ENCODE measurements around the gene COL21A1.

Gene COL21A1

DNA sequence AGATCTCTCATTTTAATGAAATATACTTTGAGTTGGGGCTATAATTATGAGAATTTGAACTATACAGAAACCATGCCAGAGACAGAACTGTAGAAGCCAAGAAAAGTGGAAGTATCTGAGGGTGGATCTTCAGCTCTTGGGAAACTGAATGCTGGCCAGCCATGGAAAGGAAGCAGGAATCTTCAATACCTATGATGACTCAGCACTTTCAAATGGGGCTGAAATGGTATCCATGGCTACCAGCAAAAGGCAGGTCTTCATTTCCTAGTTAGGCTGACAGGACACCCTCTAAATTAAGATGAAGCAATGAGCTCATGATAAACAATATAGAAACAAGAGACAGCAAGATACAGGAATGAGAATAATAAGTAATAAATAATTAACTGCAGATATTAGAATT is 171.3 kb downstream of the COL21A1 start:
- peaks cover 0 to 1% (median 0%) of the 10 kb centered on the region in 5 experiments for H3K9me3 ChIP-seq (ENCODE audit: control extremely low read depth in 1 of 5, control insufficient read depth in 4 of 5, insufficient read depth in 2 of 5, low read depth in 1 of 5, low read length in 4 of 5)
- H3K36me3 ChIP-seq (ENCODE audit: control insufficient read depth in 4 of 4, insufficient read depth in 4 of 4, low read length in 3 of 4), result no peaks in the 10 kb centered on the region
- no peak overlapping the region for H3K27ac ChIP-seq (ENCODE audit: insufficient read depth in 1 of 2, low read depth in 1 of 2, low read length in 2 of 2, poor library complexity in 1 of 2, severe bottlenecking in 2 of 2)
- H3K27me3 ChIP-seq (replicated peaks in 2 of 5; ENCODE audit: control insufficient read depth in 4 of 5, insufficient read depth in 5 of 5, low read length in 4 of 5), result peaks cover 0 to 4% (median 0%) of the 10 kb centered on the region in 5 experiments
- DNase-seq, result no peak
- CTCF ChIA-PET, result no interaction called here
- POLR2A ChIA-PET, result no interaction called here
- no peak overlapping the region for H3K4me3 ChIP-seq (ENCODE audit: control insufficient read depth in 1 of 7, extremely low read depth in 1 of 7, insufficient read depth in 4 of 7, low read depth in 2 of 7, low read length in 6 of 7)
- H3K4me1 ChIP-seq (ENCODE audit: control extremely low read depth in 1 of 4, control insufficient read depth in 4 of 4, insufficient read depth in 4 of 4, low read length in 3 of 4), result no peaks in the 10 kb centered on the region

DNA sequence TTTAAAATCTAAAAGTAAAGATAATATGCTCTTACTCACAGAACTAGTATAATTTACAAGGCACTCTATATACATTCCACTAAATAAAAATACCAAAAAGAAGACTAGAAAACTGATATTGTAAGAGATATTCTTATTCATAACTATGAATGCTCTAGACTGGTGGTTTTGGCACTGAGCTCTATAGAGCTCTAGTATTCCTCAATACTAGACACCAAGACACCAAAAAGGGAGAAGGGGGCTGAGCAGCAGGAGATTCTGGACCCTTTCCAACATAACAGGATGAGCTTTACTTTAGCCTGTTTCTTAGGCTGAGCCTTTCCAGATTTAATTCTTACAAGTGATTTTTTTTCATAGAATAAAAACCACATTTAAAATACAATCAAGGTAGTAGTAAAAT is 173.6 kb downstream of the COL21A1 start:
- ChIA-PET CTCF (interaction anchor here (1.1 kb wide), 1 partner anchor 24 kb away, joined by 3 read pairs; no protein-coding TSS in a partner anchor), POLR2A (no interaction called here)
- H3K4me1 ChIP-seq (ENCODE audit: control extremely low read depth in 1 of 4, control insufficient read depth in 4 of 4, insufficient read depth in 4 of 4, low read length in 3 of 4), result no peaks in the 10 kb centered on the region
- H3K27me3 ChIP-seq (replicated peaks in 2 of 5; ENCODE audit: control insufficient read depth in 4 of 5, insufficient read depth in 5 of 5, low read length in 4 of 5), result peaks cover 0 to 4% (median 0%) of the 10 kb centered on the region in 5 experiments
- H3K9me3 ChIP-seq (ENCODE audit: control extremely low read depth in 1 of 5, control insufficient read depth in 4 of 5, insufficient read depth in 2 of 5, low read depth in 1 of 5, low read length in 4 of 5), result peaks cover 0 to 1% (median 0%) of the 10 kb centered on the region in 5 experiments
- H3K36me3 ChIP-seq (ENCODE audit: control insufficient read depth in 4 of 4, insufficient read depth in 4 of 4, low read length in 3 of 4), result no peaks in the 10 kb centered on the region
- DNase-seq, result no peak
- no peak overlapping the region for H3K4me3 ChIP-seq (ENCODE audit: control insufficient read depth in 1 of 7, extremely low read depth in 1 of 7, insufficient read depth in 4 of 7, low read depth in 2 of 7, low read length in 6 of 7)
- H3K27ac ChIP-seq (ENCODE audit: insufficient read depth in 1 of 2, low read depth in 1 of 2, low read length in 2 of 2, poor library complexity in 1 of 2, severe bottlenecking in 2 of 2), result no peak overlapping the region

DNA sequence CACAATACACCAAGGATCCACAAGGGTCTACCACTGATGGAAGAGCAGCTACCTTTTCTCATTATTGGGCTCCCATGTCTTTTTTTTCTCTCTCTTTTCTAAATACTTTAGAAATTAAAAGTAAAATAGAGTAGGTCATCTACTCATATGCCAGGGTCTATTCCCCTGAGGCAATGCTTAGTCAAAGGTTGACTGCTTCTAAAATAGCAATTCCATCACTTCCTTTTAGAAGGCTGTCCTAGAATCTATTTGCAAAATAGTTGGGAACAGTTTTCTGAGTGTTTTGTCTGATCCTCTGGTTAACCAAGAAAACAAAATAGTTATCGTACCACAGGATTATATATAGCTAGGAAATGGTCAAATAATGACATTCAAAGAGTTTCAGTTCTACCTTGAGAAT is 174.1 kb downstream of the COL21A1 start:
- H3K9me3 ChIP-seq (ENCODE audit: control extremely low read depth in 1 of 5, control insufficient read depth in 4 of 5, insufficient read depth in 2 of 5, low read depth in 1 of 5, low read length in 4 of 5), result peaks cover 0 to 1% (median 0%) of the 10 kb centered on the region in 5 experiments
- H3K4me3 ChIP-seq (ENCODE audit: control insufficient read depth in 1 of 7, extremely low read depth in 1 of 7, insufficient read depth in 4 of 7, low read depth in 2 of 7, low read length in 6 of 7), result no peak overlapping the region
- DNase-seq, result no peak
- WGBS (ENCODE audit: insufficient coverage), result no CpG with 5 or more reads among the region's 1 CpG
- CTCF ChIA-PET, result no interaction called here
- POLR2A ChIA-PET, result no interaction called here
- no peak overlapping the region for H3K27ac ChIP-seq (ENCODE audit: insufficient read depth in 1 of 2, low read depth in 1 of 2, low read length in 2 of 2, poor library complexity in 1 of 2, severe bottlenecking in 2 of 2)
- peaks cover 0 to 4% (median 0%) of the 10 kb centered on the region in 5 experiments for H3K27me3 ChIP-seq (replicated peaks in 2 of 5; ENCODE audit: control insufficient read depth in 4 of 5, insufficient read depth in 5 of 5, low read length in 4 of 5)
- H3K36me3 ChIP-seq (ENCODE audit: control insufficient read depth in 4 of 4, insufficient read depth in 4 of 4, low read length in 3 of 4), result no peaks in the 10 kb centered on the region
- no peaks in the 10 kb centered on the region for H3K4me1 ChIP-seq (ENCODE audit: control extremely low read depth in 1 of 4, control insufficient read depth in 4 of 4, insufficient read depth in 4 of 4, low read length in 3 of 4)

DNA sequence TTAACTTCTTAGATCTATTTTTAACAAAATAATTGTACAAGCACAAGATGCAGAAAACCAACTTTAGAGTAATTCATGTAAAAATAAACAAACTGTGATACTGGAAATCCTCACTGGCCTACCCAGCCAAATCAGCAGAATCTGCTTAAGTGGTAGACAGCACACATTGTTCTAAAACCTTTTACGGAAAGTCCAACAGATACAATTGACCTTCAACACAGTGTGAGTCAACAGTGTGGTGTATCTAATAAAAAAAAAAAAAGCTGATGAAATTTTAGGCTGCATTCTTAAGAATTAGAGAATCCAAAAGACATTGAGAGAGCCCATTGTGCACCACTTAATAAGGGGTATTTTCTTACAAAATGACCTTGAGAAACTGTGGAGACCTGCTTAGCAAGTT is 174.5 kb downstream of the COL21A1 start:
- H3K4me1 ChIP-seq (ENCODE audit: control extremely low read depth in 1 of 4, control insufficient read depth in 4 of 4, insufficient read depth in 4 of 4, low read length in 3 of 4), result no peaks in the 10 kb centered on the region
- no peaks in the 10 kb centered on the region for H3K36me3 ChIP-seq (ENCODE audit: control insufficient read depth in 4 of 4, insufficient read depth in 4 of 4, low read length in 3 of 4)
- H3K4me3 ChIP-seq (ENCODE audit: control insufficient read depth in 1 of 7, extremely low read depth in 1 of 7, insufficient read depth in 4 of 7, low read depth in 2 of 7, low read length in 6 of 7), result no peak overlapping the region
- no CpG with 5 or more reads among the region's 1 CpG for WGBS (ENCODE audit: insufficient coverage)
- H3K27me3 ChIP-seq (replicated peaks in 2 of 5; ENCODE audit: control insufficient read depth in 4 of 5, insufficient read depth in 5 of 5, low read length in 4 of 5), result peaks cover 0 to 4% (median 0%) of the 10 kb centered on the region in 5 experiments
- H3K27ac ChIP-seq (ENCODE audit: insufficient read depth in 1 of 2, low read depth in 1 of 2, low read length in 2 of 2, poor library complexity in 1 of 2, severe bottlenecking in 2 of 2), result no peak overlapping the region
- POLR2A ChIA-PET, result no interaction called here
- H3K9me3 ChIP-seq (ENCODE audit: control extremely low read depth in 1 of 5, control insufficient read depth in 4 of 5, insufficient read depth in 2 of 5, low read depth in 1 of 5, low read length in 4 of 5), result no peaks in the 10 kb centered on the region
- no peak for DNase-seq
- CTCF ChIA-PET, result no interaction called here

DNA sequence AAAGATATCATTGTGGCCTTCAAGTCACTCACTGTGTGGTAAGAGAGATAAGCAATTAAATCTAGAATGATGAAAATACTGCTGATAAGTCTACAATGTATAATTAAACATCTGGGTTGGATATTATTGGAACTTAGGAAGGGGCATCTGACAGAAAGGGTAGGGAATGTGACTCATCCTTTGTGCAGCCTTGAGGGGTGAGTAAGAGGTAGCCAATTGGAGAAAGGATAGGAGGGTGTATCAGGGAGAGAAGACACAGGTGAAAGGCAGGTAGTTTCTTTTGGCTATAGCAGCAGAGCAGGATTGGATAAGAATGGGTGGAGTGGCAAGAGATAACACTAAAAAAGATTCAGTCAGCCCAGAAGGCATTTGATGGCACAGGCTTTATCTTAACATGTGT is 182.0 kb downstream of the COL21A1 start:
- Histone ChIP-seq H3K4me3 (ENCODE audit: control insufficient read depth in 1 of 7, extremely low read depth in 1 of 7, insufficient read depth in 4 of 7, low read depth in 2 of 7, low read length in 6 of 7) (no peak overlapping the region), H3K36me3 (ENCODE audit: control insufficient read depth in 4 of 4, insufficient read depth in 4 of 4, low read length in 3 of 4) (no peaks in the 10 kb centered on the region), H3K27ac (ENCODE audit: insufficient read depth in 1 of 2, low read depth in 1 of 2, low read length in 2 of 2, poor library complexity in 1 of 2, severe bottlenecking in 2 of 2) (no peak overlapping the region), H3K4me1 (ENCODE audit: control extremely low read depth in 1 of 4, control insufficient read depth in 4 of 4, insufficient read depth in 4 of 4, low read length in 3 of 4) (no peaks in the 10 kb centered on the region), H3K9me3 (ENCODE audit: control extremely low read depth in 1 of 5, control insufficient read depth in 4 of 5, insufficient read depth in 2 of 5, low read depth in 1 of 5, low read length in 4 of 5) (no peaks in the 10 kb centered on the region), H3K27me3 (replicated peaks in 2 of 5; ENCODE audit: control insufficient read depth in 4 of 5, insufficient read depth in 5 of 5, low read length in 4 of 5) (no peaks in the 10 kb centered on the region)
- ChIA-PET CTCF (no interaction called here), POLR2A (no interaction called here)
- no peak for DNase-seq

- Histone ChIP-seq H3K27ac (ENCODE audit: insufficient read depth in 1 of 2, low read depth in 1 of 2, low read length in 2 of 2, poor library complexity in 1 of 2, severe bottlenecking in 2 of 2) (no peak overlapping the region), H3K36me3 (ENCODE audit: control insufficient read depth in 4 of 4, insufficient read depth in 4 of 4, low read length in 3 of 4) (no peaks in the 10 kb centered on the region), H3K4me1 (ENCODE audit: control extremely low read depth in 1 of 4, control insufficient read depth in 4 of 4, insufficient read depth in 4 of 4, low read length in 3 of 4) (no peaks in the 10 kb centered on the region), H3K9me3 (ENCODE audit: control extremely low read depth in 1 of 5, control insufficient read depth in 4 of 5, insufficient read depth in 2 of 5, low read depth in 1 of 5, low read length in 4 of 5) (no peaks in the 10 kb centered on the region), H3K27me3 (replicated peaks in 2 of 5; ENCODE audit: control insufficient read depth in 4 of 5, insufficient read depth in 5 of 5, low read length in 4 of 5) (no peaks in the 10 kb centered on the region), H3K4me3 (ENCODE audit: control insufficient read depth in 1 of 7, extremely low read depth in 1 of 7, insufficient read depth in 4 of 7, low read depth in 2 of 7, low read length in 6 of 7) (no peak overlapping the region)
- no peak for DNase-seq
- ChIA-PET CTCF (no interaction called here), POLR2A (no interaction called here)
- WGBS (ENCODE audit: insufficient coverage), result no CpG with 5 or more reads among the region's 1 CpG
Observed at GRCh38 chr6:56062836-56063235, 184.5 kb downstream of the COL21A1 start.

DNA sequence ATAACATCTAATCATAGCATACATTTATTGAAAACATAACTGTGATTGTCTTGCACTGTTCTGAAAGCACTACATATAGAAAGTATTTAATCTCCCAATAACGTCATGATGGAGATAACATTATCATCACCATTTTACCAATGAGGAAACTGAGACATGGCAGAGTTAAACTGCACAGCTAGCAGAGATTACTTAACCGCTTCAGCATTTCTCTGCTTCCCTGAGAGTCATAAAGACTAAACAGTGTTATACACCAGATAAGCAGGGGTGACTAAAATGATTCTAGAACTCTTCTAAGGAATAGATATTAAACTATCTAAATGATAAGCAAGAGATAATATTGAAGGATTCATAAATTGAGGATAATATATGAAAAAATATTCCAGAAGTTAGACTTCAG is 188.7 kb downstream of the COL21A1 start:
- H3K4me1 ChIP-seq (ENCODE audit: control extremely low read depth in 1 of 4, control insufficient read depth in 4 of 4, insufficient read depth in 4 of 4, low read length in 3 of 4), result no peaks in the 10 kb centered on the region
- H3K9me3 ChIP-seq (ENCODE audit: control extremely low read depth in 1 of 5, control insufficient read depth in 4 of 5, insufficient read depth in 2 of 5, low read depth in 1 of 5, low read length in 4 of 5), result no peaks in the 10 kb centered on the region
- ChIA-PET POLR2A (no interaction called here), CTCF (no interaction called here)
- no peaks in the 10 kb centered on the region for H3K27me3 ChIP-seq (replicated peaks in 2 of 5; ENCODE audit: control insufficient read depth in 4 of 5, insufficient read depth in 5 of 5, low read length in 4 of 5)
- 83% methylated on average over 1 of the region's 2 CpGs for WGBS (ENCODE audit: insufficient coverage)
- no peak for DNase-seq
- no peak overlapping the region for H3K4me3 ChIP-seq (ENCODE audit: control insufficient read depth in 1 of 7, extremely low read depth in 1 of 7, insufficient read depth in 4 of 7, low read depth in 2 of 7, low read length in 6 of 7)
- H3K36me3 ChIP-seq (ENCODE audit: control insufficient read depth in 4 of 4, insufficient read depth in 4 of 4, low read length in 3 of 4), result no peaks in the 10 kb centered on the region
- no peak overlapping the region for H3K27ac ChIP-seq (ENCODE audit: insufficient read depth in 1 of 2, low read depth in 1 of 2, low read length in 2 of 2, poor library complexity in 1 of 2, severe bottlenecking in 2 of 2)
